NCI-H69 (cell line): ENCODE data around the gene EXOC3.
"Not testable (repeated sequence)": the region's sequence is repeated elsewhere in the genome, so short reads cannot be mapped to it uniquely, and the experiment has no call there.

Source experiments
- DNase-seq: peaks from one replicate; lab custom pipeline; 2025; lab: John Stamatoyannopoulos, UW

EXOC3 gene

GRCh38 chr5:407051-407450 is 35.9 kb upstream of the EXOC3 start:
- no peak for DNase-seq

DNA sequence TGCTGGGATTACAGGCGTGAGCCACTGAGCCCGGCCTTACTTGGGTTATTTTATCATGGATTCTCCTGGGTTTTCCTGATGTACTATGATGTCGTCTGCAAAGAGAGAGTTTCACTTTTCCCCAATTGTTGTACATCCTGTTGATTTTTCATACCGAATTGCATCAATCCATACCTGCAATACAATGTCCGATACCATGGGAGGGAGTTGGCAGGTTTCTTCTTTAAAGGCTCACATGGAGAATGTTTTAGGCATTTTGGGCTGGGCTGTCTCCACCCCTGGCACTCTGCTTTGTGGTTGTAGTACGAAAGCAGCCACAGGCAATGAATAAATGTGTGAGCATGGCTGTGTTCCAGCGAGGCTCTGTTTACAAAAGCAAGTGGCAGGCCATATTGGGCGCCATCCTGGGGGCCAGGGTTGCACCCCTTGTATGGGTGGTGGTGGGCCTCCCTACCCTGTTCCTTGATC is 35.1 kb upstream of the EXOC3 start:
- DNase-seq: peak; percentile 19

- peak; percentile 54 for DNase-seq
Observed at GRCh38 chr5:410911-411517, 32.0 kb upstream of the EXOC3 start.

DNA sequence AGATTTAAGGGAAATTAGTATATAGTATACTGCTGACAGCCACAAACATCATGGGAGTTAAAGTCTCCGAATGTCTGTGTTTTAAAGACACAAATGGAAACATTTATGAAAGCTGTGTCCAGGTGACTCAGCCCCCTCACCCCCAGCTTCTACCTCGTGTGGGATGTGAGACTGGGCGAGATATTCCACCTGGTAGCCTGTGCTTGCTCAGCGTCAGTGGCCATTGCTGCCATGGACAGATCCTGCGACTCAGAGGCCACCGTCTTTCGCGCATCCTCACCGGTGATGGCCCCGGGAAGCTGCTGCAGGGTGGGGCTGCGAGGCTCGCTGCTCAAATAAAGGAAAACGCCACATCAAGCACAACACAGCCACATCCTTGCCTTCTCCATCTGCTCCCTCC is 31.2 kb upstream of the EXOC3 start:
- peak; percentile 13 for DNase-seq

DNA sequence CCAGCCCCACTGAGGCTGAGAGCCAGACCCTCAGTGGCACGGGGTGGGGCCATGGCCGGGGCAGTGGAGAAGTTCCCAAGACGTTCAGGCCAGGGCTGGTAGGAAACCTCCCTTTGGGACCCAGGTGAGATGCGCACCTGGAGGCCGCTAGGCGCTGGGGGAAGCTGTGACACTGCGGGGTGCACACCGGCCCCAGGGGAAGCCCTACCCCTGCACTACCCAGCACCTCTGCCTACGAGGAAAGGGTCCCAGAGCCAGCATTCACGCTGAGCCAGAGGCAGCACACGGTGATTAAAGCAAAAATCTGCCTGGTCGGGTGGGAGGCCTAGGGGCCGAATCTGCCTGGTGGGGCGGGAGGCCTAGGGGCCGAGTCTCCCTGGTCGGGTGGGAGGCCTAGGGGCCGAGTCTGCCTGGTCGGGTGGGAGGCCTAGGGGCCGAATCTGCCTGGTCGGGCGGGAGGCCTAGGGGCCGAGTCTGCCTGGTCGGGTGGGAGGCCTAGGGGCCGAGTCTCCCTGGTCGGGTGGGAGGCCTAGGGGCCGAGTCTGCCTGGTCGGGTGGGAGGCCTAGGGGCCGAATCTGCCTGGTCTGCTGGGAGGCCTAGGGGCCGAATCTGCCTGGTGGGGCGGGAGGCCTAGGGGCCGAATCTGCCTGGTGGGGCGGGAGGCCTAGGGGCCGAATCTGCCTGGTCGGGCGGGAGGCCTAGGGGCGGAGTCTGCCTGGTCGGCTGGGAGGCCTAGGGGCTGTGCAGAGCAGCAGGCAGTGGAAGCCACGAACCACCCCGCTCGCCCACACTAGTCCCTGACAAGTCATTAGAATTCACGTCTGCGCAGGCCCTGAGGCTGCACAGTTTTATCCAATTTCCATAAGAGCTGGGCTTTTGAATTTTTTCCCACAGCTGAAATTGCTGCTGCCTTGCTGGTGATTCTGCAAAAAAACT is 27.7 kb upstream of the EXOC3 start:
- not testable (repeated sequence) for DNase-seq

DNA sequence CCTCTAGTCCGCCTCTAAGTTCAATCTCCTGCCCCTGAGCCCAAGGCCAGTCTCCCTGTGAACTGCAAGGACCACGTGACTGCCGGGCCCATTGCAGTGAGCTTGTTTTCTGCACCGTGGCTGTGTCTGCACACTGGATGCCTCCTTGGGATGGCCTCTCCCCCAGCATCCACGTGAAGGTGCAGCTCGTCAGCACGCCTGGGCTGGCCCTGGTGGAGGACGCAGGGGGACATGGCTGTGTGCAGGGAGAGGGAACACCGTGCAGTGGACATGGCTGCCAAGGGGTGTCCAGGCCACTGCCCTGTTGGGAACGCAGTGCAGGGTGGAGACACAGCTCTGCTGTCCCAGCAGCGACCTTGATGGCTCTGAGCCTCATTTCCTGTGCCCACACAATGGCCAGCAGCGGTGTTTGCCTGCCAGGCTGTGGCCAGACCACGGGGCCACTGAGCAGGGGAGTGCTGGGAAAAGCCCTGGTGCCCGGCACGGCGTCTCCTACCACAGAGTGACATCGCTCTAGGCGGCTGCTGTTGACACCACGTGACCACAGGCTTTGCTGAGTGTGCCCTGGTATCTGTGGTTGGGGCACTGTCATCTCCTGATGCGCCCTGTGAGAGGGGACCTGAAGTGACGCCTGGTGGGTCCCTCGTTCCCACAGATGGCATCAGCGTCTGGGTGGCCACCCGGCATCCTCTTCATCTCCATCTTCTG is 26.9 kb upstream of the EXOC3 start:
- no peak for DNase-seq

GRCh38 chr5:416636-416960 is 26.4 kb upstream of the EXOC3 start:
- no peak for DNase-seq

DNA sequence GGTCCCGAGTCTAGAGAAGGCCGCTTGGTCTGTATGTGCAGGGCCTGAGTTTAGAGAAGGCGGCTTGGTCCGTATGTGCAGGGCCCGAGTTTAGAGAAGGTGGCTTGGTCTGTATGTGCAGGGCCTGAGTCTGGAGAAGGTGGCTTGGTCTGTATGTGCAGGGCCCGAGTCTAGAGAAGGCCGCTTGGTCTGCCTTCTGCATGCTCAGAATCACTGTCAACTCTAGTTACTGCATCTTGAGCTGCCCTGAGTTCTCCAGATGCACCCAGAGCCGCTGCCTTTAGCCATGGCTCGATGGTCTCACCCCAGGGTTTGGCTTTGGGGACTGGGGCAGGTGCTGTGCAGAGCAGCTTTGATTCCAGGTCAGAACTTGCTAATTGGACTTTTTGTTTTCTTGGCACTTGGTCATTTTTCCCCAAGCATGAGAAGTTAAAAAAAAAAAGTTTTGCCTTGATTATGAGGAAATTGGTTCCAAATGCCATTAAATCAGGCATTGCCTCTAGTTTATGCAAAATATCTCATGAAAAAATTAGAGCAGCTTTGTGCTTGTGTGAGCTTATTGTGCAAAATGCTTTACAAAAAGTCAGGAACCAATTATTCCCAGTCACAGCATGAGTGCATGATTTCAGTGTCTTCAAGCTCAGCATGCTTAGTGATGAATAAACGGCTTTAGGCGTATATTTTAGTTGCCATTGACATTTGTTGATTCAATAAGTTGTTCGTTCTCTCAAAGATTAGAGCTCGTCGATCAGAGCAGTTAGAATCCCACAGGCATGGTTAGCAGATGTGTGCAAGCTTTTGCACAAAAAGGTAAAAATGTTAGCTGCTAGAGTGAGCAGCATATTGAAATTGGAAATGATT is 25.4 kb upstream of the EXOC3 start:
- peak; percentile 73 for DNase-seq

DNA sequence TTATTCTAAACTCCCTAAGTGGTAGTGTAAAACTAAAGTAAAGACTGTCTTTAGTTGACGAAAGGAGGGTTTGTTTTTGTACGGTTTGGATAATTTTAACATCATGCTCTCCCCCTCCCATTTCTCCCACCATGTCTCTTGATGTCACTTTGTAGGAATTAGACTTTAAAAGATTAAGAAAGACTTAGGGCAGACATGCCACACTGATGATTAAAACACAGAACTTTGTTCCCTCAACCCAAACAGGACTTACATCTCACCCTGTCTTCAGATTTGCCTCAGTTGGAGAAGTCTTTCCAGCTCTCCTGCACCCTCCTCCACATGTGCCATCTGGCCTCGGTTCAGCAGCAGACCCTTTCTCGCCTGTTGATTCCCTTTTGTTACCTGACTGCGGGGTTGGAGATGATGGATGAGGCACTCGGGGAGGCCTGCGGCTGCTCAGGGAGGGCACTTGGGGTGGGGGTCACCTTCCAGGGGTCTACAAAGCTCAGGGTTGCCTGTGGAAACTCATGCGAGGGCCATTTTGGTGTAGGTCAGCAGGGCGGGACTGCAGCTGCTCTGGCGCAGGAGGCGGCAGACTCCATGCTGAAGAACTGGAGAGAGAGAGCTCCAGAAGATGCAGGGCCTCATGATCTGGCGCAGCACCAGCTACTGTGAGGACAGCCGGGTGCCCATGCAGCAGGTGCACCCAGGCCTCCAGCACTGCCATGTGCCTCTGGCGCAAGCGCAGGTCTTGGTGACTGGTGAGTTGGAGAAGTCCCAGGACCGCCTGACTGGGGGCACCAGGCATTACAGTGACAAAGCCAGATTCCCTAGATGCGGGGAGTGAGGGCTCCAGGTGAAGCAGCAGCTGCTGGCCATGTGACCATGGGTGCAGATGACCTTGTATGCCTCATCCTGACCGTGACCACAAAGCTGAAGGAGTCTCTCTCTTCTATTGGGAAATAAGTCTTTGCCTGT is 24.5 kb upstream of the EXOC3 start:
- peak; percentile 87 for DNase-seq

DNA sequence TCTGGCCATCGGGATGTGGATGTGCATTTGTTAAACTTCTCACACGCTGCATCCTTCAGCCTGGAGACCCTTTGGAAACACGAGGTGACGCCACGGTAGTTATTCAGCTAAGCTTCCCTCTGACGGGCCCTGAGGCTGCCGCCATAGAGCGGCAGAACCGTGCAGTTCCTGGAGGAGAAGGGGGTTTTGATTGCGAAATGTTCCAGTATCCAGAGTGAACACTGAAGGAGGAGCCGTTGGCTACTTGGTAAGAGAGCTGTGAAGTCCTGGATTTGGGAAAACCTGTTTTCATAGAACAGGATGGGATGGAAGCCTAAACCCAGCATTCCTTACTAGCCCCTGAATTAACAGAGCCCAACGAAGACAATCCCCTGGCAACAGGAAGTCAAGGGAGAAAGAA is 23.0 kb upstream of the EXOC3 start:
- no peak for DNase-seq

DNA sequence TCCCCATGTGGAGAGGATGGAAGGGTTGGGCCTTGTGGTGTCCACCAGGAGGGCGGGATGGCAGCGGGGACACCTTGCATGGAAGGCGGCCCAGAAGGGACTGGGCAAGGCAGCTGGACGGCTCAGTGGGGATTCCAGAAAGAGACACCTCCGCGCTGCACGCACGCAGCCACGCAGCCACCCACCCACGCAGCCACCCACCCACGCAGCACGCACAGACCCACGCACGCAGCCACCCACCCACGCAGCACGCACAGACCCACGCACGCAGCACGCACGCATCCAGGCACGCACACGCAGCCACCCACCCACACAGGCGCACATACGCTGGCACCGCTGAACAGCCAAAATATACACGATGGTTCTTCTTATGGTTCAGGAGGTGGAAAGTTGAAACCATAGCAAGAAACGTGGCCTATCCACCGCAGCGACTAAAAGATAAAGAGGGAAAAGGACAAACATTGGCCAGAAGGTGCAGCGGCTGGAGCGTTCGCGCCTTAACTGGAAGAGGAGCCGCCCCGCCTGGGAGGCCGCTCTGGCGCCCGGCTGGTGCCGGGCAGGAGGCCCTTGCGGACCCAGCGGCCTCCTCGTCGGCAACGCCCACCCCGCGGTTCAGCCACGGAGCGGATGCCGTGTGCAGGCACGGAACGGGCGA is 22.2 kb upstream of the EXOC3 start:
- DNase-seq: no peak

DNA sequence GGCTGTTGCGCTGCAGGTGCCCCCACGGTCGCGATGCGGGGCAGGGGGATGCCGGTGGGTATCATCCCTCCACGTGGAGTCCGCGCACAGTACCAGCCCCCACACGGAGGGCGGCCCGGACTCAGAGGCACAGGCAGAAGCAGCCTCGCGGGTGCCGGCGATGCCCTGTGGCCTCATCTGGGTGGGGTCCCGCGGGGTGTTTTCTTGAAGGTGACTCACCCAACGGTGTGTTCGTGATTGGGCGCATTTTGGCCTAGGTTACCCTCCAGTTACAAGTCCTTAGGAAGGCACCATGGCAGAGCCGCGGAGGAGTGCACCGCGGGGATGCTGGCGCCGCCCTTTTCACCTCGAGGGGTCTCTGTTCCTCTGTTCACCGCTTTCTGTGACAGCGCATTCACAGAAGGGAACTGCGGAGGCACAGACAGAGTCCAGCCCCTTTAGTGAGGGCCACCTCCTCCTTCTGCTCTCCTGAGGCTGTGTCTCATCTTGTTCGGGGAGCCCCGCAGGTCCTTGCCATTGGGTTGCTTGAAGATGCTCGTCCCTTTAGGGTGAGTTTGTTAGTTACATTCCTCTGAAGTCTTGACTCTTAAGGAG is 21.6 kb upstream of the EXOC3 start:
- DNase-seq: no peak

GRCh38 chr5:421901-422300 is 21.1 kb upstream of the EXOC3 start:
- no peak for DNase-seq

- DNase-seq: no peak
Observed at GRCh38 chr5:422323-423232, 20.4 kb upstream of the EXOC3 start.

DNA sequence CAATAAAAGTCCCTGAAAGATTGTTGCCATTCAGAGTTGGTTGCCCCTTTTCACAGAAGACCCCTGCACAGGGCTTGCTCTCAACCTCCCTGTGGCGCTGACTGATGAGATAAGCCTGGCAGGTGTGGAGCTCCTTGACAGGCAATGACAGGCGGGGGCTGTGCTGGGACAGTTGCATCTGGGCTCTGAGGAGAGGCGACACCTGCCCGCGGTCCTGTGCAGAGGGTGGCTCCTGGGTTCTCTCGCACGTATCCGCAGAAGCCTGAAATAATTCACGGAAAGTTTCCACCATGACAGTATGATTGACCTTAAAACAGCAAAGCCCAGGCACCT is 19.8 kb upstream of the EXOC3 start:
- DNase-seq: no peak

DNA sequence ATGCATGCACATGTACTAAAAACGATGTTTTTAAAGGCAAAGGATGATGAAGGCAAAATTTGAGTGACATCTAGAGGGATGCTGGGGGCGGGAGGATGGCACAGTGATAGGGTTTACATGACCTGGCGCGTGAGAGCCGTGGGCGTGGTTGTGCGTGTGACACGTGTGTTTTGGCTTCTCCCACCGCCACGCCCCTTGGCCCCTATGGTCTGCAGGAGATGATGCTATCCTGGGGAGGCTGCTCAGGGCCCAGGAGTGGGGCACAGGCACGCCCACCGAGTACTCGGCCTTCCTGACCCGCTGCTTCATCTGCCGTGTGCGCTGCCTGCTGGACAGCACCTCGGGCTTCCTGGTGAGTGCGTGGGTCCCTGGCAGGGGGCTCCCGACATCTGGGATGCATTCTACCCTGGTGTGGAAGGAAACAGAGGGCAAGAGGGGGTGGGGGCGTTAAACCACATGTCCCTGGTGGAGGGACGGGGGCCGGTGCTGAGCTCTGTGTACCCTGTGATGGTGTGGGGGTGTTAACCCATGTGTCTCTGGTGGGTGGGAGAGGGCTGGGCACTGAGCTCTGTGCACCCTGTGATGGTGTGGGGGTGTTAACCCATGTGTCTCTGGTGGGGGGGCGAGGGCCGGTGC is 19.2 kb upstream of the EXOC3 start:
- DNase-seq: no peak

DNA sequence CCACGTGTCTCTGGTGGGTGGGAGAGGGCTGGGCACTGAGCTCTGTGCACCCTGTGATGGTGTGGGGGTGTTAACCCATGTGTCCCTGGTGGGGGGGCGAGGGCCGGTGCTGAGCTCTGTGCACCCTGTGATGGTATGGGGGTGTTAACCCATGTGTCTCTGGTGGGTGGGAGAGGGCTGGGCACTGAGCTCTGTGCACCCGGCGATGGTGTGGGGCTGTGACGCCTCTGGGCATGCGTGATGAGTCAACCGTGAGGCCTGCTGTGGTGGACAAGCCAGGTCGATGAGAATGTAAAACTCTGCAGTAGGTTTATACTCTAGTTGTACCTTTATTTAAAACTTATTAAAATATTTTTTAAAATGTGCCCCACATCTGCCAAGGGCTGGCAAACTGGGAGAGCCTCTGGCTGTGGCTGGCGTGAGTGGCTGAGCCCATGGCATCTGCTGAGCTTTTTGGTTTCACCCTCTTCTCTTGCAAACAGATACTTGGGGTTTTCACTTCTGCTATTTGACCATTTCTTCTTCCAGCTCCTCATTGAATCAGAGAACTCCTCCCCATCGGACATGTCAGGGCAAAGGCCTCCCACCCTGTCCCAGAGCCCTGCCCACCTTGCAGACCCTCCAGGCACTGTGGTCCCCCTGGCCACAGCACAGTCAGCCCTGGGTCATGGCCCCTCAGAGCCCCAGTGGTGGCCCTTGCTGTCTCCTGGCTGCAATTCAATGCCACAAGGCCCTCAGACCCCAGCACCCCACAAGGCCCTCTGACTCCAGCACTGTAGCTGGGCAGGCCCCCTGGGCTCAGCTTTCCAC is 18.5 kb upstream of the EXOC3 start:
- no peak for DNase-seq

GRCh38 chr5:425714-426113 is 17.3 kb upstream of the EXOC3 start:
- DNase-seq: peak; percentile 20
